ENCODE data around the gene MYH10.

- TF ChIP-seq CTCF (IDR thresholded peaks at IDR 0.05; ENCODE audit: low read depth, low read length, missing input control) (no peak), MAX (IDR thresholded peaks at IDR 0.05) (no peak), RAD21 (IDR thresholded peaks at IDR 0.05) (peak in 1 of 2 donors; percentile 5), HNF4G (IDR thresholded peaks at IDR 0.05) (no peak), REST (IDR thresholded peaks at IDR 0.05) (no peak), EGR1 (IDR thresholded peaks at IDR 0.05; ENCODE audit: low read depth in 2 of 2) (no peak), NR2F2 (IDR thresholded peaks at IDR 0.05) (no peak), YY1 (IDR thresholded peaks at IDR 0.05) (no peak)
Measured at GRCh38 chr17:8632061-8632460, 1.5 kb upstream of the MYH10 start.

Data from liver (tissue), 3 donors.